Upper lobe of left lung (tissue), 6 donors: ENCODE measurements around the gene TMEM259. TPM values are rescaled to one million over a fixed set of nuclear protein-coding genes. Genes with fewer than 3 reads are reported as not detected.

Experiments
- ATAC-seq, 2 donors: fragments of 200-7000 bp; cut with Tn5 transposase; one replicate each; pipeline ENCODE4 v1.9.1; 2022; ENCODE audit warnings: mild to moderate bottlenecking in 2 of 2, moderate library complexity in 2 of 2; ENCODE audit not compliant: low FRiP score in 2 of 2
- DNase-seq, 2 donors: peaks; one replicate each; pipeline ENCODE4 v3.0.0-alpha.2; 2019 to 2020
- H3K27ac ChIP-seq, 4 donors: fragments of 200-600 bp; sonication (generic); one replicate each; pipeline ENCODE4 v1.5.1; 2016 to 2019
- H3K27me3 ChIP-seq, 4 donors: fragments of 200-600 bp; sonication (generic); one replicate each; pipeline ENCODE4 v1.5.1; 2017 to 2019
- H3K36me3 ChIP-seq, 4 donors: fragments of 200-600 bp; sonication (generic); one replicate each; pipeline ENCODE4 v1.5.1; 2016 to 2019
- H3K4me1 ChIP-seq, 4 donors: fragments of 200-600 bp; sonication (generic); one replicate each; pipeline ENCODE4 v1.5.1; 2018 to 2019
- H3K4me3 ChIP-seq, 4 donors: fragments of 200-600 bp; sonication (generic); one replicate each; pipeline ENCODE4 v1.5.1; 2017 to 2019; ENCODE audit warnings: mild to moderate bottlenecking in 2 of 4, moderate library complexity in 1 of 4
- H3K9me3 ChIP-seq, 4 donors: fragments of 200-600 bp; sonication (generic); one replicate each; pipeline ENCODE4 v1.5.1; 2018 to 2019
- CTCF ChIP-seq, 6 experiments: fragments of 450-650 bp in 4 of 6; fragments of 200-600 bp in 2 of 6; sonication (generic) in 2 of 6; IDR thresholded peaks; one replicate each; pipeline ENCODE4 v1.5.1; 2016 to 2019; ENCODE audit warnings: antibody characterized with exemption in 6 of 6
- EP300 ChIP-seq, 4 donors: sonication (generic); formaldehyde crosslinking; IDR thresholded peaks; one replicate each; pipeline ENCODE4 v1.5.1; 2017; ENCODE audit warnings: antibody characterized with exemption in 4 of 4, control low read depth in 2 of 4
- POLR2A ChIP-seq, 4 donors: fragments of 450-650 bp; IDR thresholded peaks; one replicate each; pipeline ENCODE4 v1.5.1; 2016 to 2017; ENCODE audit warnings: antibody characterized with exemption in 4 of 4, mild to moderate bottlenecking in 2 of 4
- POLR2AphosphoS5 ChIP-seq, 2 donors: sonication (generic); formaldehyde crosslinking; IDR thresholded peaks; one replicate each; pipeline ENCODE4 v1.5.1; 2017; ENCODE audit warnings: antibody characterized with exemption in 2 of 2
- WGBS, 2 donors: methylation state at CpG; one replicate each; pipeline ENCODE4 v1.1.5; 2017 to 2018; 5-methylcytosine and 5-hydroxymethylcytosine counted together
- total RNA-seq, 6 donors: library from RNA; depleted of rRNA in 4 of 6; stranded (reverse); fragments of >200 nt in 4 of 6; gene quantifications; one replicate each; pipeline versions ENCODE4 v1.1.0 to v1.2.1, GENCODE V29; 2016 to 2021
- donor health status: DM: no; HTN: no; CAD: no; lungs with moderate emphysema.
- donor health status: DM: no; HTN: yes; CAD: no; lungs with severe emphysema.

The TMEM259 gene
- total RNA-seq, 6 donors from 2014 or later: 143 to 643 (median 208) TPM

- 93 to 100% methylated on average over 1 to 14 of the region's 14 CpGs for WGBS, 2 donors
- peak in 1 of 2 donors; percentile 79 for DNase-seq
Observed at GRCh38 chr19:986083-986482, 34.8 kb downstream of the TMEM259 start.

GRCh38 chr19:984165-984967 is 36.6 kb downstream of the TMEM259 start, which contains the start of gene WDR18:
TSS of gene WDR18 (plus strand) at chr19:984345. CDS start at chr19:984354, 9 bp downstream.
- no peaks in the 10 kb centered on the region for H3K27me3 ChIP-seq
- ATAC-seq: peak; percentile 89 to 96
- H3K9me3 ChIP-seq: no peaks in the 10 kb centered on the region
- TF ChIP-seq CTCF (IDR thresholded peaks at IDR 0.05) (peak; percentile 9 to 66 (median 46)), EP300 (IDR thresholded peaks at IDR 0.05) (peak in 1 of 4 donors; percentile 28), POLR2AphosphoS5 (IDR thresholded peaks at IDR 0.05) (peak; percentile 81 to 84), POLR2A (IDR thresholded peaks at IDR 0.05) (peak in 3 of 4 donors; percentile 53 to 83 (median 55))
- 1 to 6% methylated on average over 13 to 68 of the region's 78 CpGs for WGBS, 2 donors
- H3K36me3 ChIP-seq: peaks cover 0 to 27% (median 15%) of the 10 kb centered on the region in 4 donors
- DNase-seq: peak; percentile 94 to 98
- peak within 1 kb of the TSS; percentile 78 to 98 (median 86) for H3K27ac ChIP-seq
- H3K4me3 ChIP-seq: peak within 1 kb of the TSS; percentile 59 to 99 (median 83)
- peaks cover 26 to 42% (median 31%) of the 10 kb centered on the region in 4 donors for H3K4me1 ChIP-seq

More at GRCh38 chr19:986083-986482, 34.8 kb downstream of the TMEM259 start:
- Histone ChIP-seq H3K36me3 (peaks cover 0 to 44% (median 27%) of the 10 kb centered on the region in 4 donors), H3K9me3 (no peaks in the 10 kb centered on the region), H3K27ac (no peak overlapping the region), H3K27me3 (no peaks in the 10 kb centered on the region), H3K4me3 (no peak overlapping the region), H3K4me1 (peaks cover 23 to 31% (median 27%) of the 10 kb centered on the region in 4 donors)
- TF ChIP-seq POLR2A (IDR thresholded peaks at IDR 0.05): no peak
- no peak for ATAC-seq

- no peaks in the 10 kb centered on the region for H3K27me3 ChIP-seq
- WGBS, 2 donors: 1 to 3% methylated on average over 15 to 42 of the region's 46 CpGs
- ATAC-seq: peak; percentile 75 to 91
Observed at GRCh38 chr19:982567-983170, 38.3 kb downstream of the TMEM259 start.

GRCh38 chr19:980133-980998 is 40.6 kb downstream of the TMEM259 start:
- Histone ChIP-seq H3K27me3 (no peaks in the 10 kb centered on the region), H3K27ac (no peak overlapping the region), H3K4me1 (peaks cover 26 to 37% (median 29%) of the 10 kb centered on the region in 4 donors), H3K36me3 (no peaks in the 10 kb centered on the region), H3K9me3 (no peaks in the 10 kb centered on the region), H3K4me3 (no peak overlapping the region)
- DNase-seq: no peak
- 39 to 44% methylated on average over 15 to 21 of the region's 32 CpGs for WGBS, 2 donors
- TF ChIP-seq POLR2A (IDR thresholded peaks at IDR 0.05) (no peak), POLR2AphosphoS5 (IDR thresholded peaks at IDR 0.05) (peak in 1 of 2 donors; percentile 33), CTCF (IDR thresholded peaks at IDR 0.05) (no peak), EP300 (IDR thresholded peaks at IDR 0.05) (no peak)
- peak in 1 of 2 donors; percentile 15 for ATAC-seq

More at GRCh38 chr19:982567-983170, 38.3 kb downstream of the TMEM259 start:
- Histone ChIP-seq H3K4me3 (peak overlapping the region in 3 of 4 donors; percentile 22 to 49 (median 39)), H3K9me3 (no peaks in the 10 kb centered on the region), H3K36me3 (peaks cover 0 to 17% (median 6%) of the 10 kb centered on the region in 4 donors), H3K4me1 (peaks cover 26 to 42% (median 31%) of the 10 kb centered on the region in 4 donors), H3K27ac (peak overlapping the region in 1 of 4 donors; percentile 24)
- TF ChIP-seq POLR2A (IDR thresholded peaks at IDR 0.05): no peak
- TF ChIP-seq CTCF (IDR thresholded peaks at IDR 0.05): peak; percentile 97 to 100 (median 99)
- DNase-seq: peak; percentile 77 to 97
